G401 (cell line): Measurements from ENCODE around the gene IFITM5. TPM values are rescaled to one million over a fixed set of nuclear protein-coding genes. Genes with fewer than 3 reads are reported as not detected.

Experiments used
- DNase-seq: peaks from one replicate; pipeline ENCODE4 v3.0.0-alpha.2; 2015; ENCODE audit warnings: low spot score
- in situ Hi-C: cut with HindIII; loops from 2 replicates; pipeline ENCODE4 v1.10.0; 2016; ENCODE audit warnings: low sequenced_read_pairs, mixed read lengths
- total RNA-seq: library from RNA; depleted of rRNA; stranded (reverse); fragments of >200 nt; shearing (Covaris generic); gene quantifications from 2 replicates; pipeline ENCODE4 v1.2.3, GENCODE V29; 2014

IFITM5 gene
- total RNA-seq, 1 experiment from 2014 or later, result not detected

GRCh38 chr11:298406-299065 is 790 bp downstream of the IFITM5 start:
- no peak for DNase-seq
- in situ Hi-C loops, result no loop called here

DNA sequence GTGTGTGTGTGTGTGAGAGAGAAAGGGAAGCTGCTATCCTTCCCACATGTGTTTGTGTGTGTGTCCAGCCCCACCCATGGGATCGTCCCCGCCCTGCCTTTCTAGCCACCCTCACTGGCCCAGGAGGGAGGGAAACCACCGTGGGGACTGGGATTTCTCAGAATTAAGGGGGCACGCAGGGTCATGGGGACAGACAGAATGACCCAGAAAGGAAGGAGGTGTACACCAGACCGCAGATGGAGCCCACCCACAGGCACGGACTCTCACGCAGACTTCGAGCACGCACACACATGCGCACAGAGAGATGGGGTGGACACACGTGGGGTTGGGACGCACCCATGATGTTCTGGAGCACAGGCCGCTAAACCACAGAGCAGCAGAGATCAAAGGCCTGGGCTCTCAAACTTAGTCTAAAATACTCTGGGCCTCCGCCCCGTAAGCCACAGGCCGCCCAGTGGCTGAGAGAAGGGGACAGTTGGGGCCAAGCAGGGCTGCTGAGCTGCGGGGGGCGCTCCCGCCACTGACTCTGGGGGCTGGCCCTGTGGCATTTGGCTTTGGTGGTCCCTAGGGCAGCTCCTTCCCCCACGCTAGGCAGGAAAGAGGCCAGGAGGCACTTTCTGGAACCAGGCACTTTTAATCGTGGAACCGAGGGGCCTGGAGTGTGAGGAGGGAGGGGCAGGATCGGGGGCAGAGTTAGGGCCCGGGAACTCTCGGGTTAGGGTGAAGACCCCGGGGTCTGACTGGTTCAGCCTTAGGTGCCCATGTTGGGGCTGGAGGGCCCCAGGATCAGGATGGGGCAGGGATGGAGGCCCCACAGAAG is 1.5 kb downstream of the IFITM5 start:
- in situ Hi-C loops, result no loop called here
- no peak for DNase-seq

- in situ Hi-C loops, result no loop called here
Observed at GRCh38 chr11:297051-297585, 2.2 kb downstream of the IFITM5 start.

GRCh38 chr11:296171-297050 is 2.9 kb downstream of the IFITM5 start:
- in situ Hi-C loops, result no loop called here
- DNase-seq, result no peak

More at GRCh38 chr11:297051-297585, 2.2 kb downstream of the IFITM5 start:
- no peak for DNase-seq

DNA sequence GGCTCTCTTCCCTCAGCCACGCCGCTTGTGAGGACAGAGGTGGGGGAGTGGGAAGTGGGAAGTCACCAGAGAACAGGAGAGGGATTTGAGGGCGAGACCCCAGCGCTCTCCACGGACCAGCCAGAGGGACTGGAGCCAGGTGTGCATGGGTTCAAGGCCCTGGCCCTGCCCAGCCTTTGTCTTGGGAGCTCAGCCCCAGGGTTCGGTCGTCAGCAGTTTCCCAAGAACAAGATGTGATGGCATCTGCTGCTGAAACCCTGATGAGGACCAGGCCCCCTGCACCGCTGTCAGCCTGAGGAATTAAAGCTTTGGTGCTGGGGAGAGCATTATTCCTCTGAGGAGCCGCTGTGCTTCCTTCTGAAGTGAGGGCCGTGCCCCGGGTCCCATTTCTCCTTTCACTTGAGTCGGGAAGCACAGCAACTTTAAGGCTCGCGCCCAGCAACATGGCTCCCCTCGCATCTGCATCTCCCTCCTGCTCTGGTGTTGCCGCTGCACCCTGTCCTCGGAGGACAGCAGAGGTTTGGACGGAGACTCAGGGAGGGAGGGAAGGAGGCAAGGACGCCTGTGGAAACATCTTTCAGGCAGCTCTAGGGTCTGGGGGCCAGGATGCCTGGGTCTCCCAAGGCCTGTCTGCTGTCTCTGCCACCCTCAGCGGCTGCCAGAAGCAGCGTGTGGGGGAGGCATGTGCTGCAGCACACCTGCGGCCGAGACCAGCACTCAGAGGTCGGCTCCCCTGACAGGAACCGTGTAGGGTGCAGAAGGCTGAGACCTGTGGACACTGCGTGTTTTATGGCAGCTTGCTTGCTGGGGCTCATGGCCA is 3.8 kb downstream of the IFITM5 start:
- in situ Hi-C loops, result no loop called here
- no peak for DNase-seq

DNA sequence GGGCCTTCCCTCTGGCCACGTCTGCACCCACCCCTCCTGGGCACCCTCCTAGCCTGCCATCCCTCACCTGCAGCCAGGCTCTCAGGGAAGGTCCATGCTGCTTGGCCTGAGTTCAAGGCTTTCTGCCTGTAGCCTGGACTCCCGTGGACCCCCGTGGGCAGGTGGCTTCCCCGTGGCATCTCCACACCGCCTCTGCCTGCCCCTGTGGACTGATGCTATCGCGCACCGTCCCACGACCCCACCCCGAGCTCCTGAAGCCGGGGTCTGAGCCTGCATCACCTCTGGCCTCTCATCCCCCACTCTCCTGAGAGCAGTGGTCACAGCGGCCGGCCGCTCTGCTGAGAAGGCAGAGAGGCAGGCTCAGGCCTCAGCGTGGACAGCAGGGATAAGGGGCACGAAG is 4.5 kb downstream of the IFITM5 start:
- DNase-seq, result no peak
- in situ Hi-C loops, result no loop called here

- DNase-seq, result no peak
- in situ Hi-C loops, result no loop called here
Observed at GRCh38 chr11:293852-294661, 5.3 kb downstream of the IFITM5 start.

DNA sequence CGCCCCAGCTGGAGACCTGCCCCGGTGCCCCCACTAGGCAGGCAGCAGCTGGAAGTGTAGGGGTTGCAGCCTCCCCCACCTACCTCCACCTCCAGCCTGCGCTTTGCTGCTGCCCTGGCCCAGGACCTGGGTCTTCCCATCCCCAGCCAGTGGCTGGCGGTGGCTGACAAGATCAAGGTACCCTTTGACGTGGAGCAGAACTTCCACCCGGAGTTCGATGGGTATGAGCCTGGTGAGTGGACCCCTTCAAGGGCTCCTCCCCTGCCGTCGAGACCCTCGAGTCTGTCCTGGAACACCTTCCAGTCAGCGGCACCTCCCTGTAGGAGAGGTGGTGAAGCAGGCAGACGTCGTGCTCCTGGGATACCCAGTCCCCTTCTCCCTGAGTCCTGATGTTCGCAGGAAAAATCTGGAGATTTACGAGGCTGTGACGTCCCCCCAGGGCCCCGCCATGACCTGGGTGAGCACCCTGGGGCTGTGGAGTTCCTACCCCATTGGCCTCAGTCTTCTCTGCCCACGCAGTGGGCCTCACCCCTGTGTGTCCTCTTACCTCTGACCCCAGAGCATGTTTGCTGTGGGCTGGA is 6.0 kb downstream of the IFITM5 start:
- DNase-seq, result no peak

GRCh38 chr11:292211-293121 is 6.9 kb downstream of the IFITM5 start:
- in situ Hi-C loops, result no loop called here
- no peak for DNase-seq

More for the DNA sequence above, 6.0 kb downstream of the IFITM5 start:
- in situ Hi-C loops, result no loop called here

DNA sequence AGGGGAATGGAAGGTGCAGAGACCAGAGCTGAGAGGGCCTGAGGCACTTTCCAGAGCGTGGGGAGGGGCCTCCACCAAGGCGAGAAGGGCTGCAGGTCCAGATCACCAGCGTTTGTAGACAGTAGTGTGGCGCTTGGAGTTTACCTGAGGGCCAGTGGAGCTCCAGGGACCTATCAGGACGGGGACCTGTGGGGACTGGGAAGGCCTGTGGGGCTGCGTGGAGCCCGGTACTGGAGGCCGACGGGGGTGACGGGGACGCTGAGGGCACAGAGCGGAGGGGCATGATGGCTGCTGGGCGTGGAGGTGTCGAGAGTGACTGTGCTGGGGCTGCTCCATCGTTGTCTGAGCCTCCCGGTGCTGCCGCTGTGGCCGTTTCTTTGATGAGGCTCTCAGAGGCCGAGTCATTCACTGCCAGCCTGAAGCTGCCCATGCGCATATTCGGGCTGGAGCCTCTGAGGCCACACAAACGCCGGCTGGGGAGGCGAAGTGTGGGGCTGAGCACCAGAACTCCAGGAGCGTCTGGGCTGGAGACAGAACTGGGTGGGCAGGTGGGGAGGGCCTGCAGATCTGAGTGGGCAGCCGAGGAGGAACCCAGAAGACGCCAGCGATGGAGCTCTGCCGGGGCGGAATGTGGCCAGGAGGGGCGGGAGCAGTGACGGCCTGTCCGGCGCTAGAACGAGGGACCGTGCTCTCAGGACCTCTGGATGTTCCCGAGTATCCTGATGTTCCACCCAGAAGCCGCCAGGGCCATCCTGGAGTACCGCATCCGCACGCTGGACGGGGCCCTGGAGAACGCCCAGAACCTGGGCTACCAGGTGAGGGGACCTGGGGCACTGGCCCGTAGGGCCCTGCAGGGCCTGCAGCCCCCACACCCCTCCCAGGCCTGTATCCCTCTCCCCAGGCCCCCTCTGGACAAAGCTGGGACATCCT is 7.8 kb downstream of the IFITM5 start:
- no peak for DNase-seq
- in situ Hi-C loops, result no loop called here

- in situ Hi-C loops, result no loop called here
- DNase-seq, result no peak
Observed at GRCh38 chr11:290621-291231, 8.6 kb downstream of the IFITM5 start.

GRCh38 chr11:289712-290620 is 9.4 kb downstream of the IFITM5 start:
- in situ Hi-C loops, result no loop called here
- no peak for DNase-seq

- in situ Hi-C loops, result no loop called here
- DNase-seq, result no peak
Observed at GRCh38 chr11:289398-289711, 10.0 kb downstream of the IFITM5 start.
